ENCODE results near the gene EMX2. TPM values are rescaled to one million over a fixed set of nuclear protein-coding genes. Genes with fewer than 3 reads are reported as not detected.
A peak's percentile ranks its signal among the peaks of the same experiment; 100 is the strongest.

Gene EMX2
- total and polyA plus RNA-seq, 2 donors from 2014 or later, result 44.9 to 82.8 TPM

DNA sequence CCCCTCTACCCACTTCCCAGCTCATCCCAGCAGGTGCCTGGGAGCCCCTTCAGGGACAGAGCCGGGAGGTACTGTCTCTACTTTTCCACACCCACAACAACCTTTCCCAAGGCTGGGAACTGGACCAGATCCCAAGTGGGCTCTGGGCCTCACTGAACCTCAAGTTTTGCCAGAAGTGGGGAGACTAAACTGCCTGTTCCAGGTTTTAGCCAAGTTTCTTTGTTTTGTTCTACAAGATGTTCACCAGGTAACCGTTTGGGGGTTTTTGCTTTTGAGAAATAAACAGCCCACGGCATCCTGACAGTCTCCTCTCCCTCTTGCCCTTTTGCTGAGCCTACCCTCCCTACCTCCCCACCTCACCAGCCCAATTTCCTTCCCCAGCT, 10.6 kb upstream of the EMX2 start:
- Histone ChIP-seq H3K9ac (ENCODE audit: low read length in 3 of 3) (peak overlapping the region in 1 of 3 donors; percentile 67), H3K27ac (ENCODE audit: low read depth in 2 of 2, low read length in 2 of 2) (peak overlapping the region; percentile 43 to 76), H3K36me3 (ENCODE audit: control insufficient read depth in 2 of 3, insufficient read depth in 3 of 3, low read length in 3 of 3) (no peaks in the 10 kb centered on the region), H3K4me1 (ENCODE audit: control insufficient read depth in 2 of 3, insufficient read depth in 2 of 3, low read depth in 1 of 3, low read length in 3 of 3) (peaks cover 0 to 12% (median 6%) of the 10 kb centered on the region in 3 donors), H3K9me3 (ENCODE audit: control insufficient read depth in 2 of 3, insufficient read depth in 1 of 3, low read length in 3 of 3) (no peaks in the 10 kb centered on the region), H3K4me3 (ENCODE audit: low read length in 3 of 3) (peak overlapping the region in 1 of 3 donors; percentile 19), H3K27me3 (ENCODE audit: control insufficient read depth, insufficient read depth, low read length) (peaks cover 42% of the 10 kb centered on the region)
- intact Hi-C loops (cut with DNase I), result no loop called here
- TF ChIP-seq, protein P1, sequence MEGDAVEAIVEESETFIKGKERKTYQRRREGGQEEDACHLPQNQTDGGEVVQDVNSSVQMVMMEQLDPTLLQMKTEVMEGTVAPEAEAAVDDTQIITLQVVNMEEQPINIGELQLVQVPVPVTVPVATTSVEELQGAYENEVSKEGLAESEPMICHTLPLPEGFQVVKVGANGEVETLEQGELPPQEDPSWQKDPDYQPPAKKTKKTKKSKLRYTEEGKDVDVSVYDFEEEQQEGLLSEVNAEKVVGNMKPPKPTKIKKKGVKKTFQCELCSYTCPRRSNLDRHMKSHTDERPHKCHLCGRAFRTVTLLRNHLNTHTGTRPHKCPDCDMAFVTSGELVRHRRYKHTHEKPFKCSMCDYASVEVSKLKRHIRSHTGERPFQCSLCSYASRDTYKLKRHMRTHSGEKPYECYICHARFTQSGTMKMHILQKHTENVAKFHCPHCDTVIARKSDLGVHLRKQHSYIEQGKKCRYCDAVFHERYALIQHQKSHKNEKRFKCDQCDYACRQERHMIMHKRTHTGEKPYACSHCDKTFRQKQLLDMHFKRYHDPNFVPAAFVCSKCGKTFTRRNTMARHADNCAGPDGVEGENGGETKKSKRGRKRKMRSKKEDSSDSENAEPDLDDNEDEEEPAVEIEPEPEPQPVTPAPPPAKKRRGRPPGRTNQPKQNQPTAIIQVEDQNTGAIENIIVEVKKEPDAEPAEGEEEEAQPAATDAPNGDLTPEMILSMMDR (IDR thresholded peaks at IDR 0.05; ENCODE audit: borderline replicate concordance, extremely low read depth, insufficient read depth), result no peak
- FAIRE-seq (no peak), DNase-seq (no peak)

DNA sequence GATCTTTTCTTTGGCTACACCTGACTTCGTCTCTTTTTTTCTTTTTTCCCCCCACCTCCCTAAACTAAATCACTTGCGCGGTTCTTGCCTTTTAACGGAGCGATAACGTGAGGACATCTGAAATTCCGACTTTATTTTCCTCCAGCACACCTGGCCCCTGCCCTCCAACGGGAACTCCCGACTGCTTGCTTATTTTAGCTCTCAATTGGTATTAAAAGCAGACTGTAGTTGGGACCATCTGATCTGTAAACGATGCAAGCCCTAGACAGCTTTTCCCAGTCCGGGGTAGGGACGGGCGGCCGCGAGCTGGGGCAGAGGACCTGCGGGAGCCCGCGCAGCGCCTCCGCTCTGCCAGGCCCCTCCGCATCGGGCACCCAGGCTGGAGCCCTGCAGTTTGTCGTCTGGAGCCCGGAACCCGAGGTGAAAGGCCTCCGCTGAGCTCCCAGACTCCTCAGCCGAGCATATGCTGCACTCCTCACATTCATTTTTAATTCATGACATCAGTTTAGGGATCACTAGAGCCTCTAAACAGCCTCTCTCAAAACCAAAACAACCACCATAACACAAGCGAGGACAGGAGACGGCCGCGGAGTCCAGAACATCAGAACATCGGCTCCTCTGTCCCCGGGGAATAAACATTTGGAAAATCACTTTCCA, 10.0 kb upstream of the EMX2 start:
- peaks cover 0 to 12% (median 9%) of the 10 kb centered on the region in 3 donors for H3K4me1 ChIP-seq (ENCODE audit: control insufficient read depth in 2 of 3, insufficient read depth in 2 of 3, low read depth in 1 of 3, low read length in 3 of 3)
- no peaks in the 10 kb centered on the region for H3K36me3 ChIP-seq (ENCODE audit: control insufficient read depth in 2 of 3, insufficient read depth in 3 of 3, low read length in 3 of 3)
- peak overlapping the region; percentile 43 to 76 for H3K27ac ChIP-seq (ENCODE audit: low read depth in 2 of 2, low read length in 2 of 2)
- peak overlapping the region in 2 of 3 donors; percentile 22 to 67 for H3K9ac ChIP-seq (ENCODE audit: low read length in 3 of 3)
- DNase-seq, result peak in 4 of 5 donors; percentile 39 to 52 (median 48)
- TF ChIP-seq, protein P1 (IDR thresholded peaks at IDR 0.05; ENCODE audit: borderline replicate concordance, extremely low read depth, insufficient read depth), result no peak
- intact Hi-C loops (cut with DNase I), result no loop called here
- peak overlapping the region; percentile 4 to 22 (median 19) for H3K4me3 ChIP-seq (ENCODE audit: low read length in 3 of 3)
- FAIRE-seq, result no peak
- H3K9me3 ChIP-seq (ENCODE audit: control insufficient read depth in 2 of 3, insufficient read depth in 1 of 3, low read length in 3 of 3), result no peaks in the 10 kb centered on the region
- H3K27me3 ChIP-seq (ENCODE audit: control insufficient read depth, insufficient read depth, low read length), result peaks cover 45% of the 10 kb centered on the region

DNA sequence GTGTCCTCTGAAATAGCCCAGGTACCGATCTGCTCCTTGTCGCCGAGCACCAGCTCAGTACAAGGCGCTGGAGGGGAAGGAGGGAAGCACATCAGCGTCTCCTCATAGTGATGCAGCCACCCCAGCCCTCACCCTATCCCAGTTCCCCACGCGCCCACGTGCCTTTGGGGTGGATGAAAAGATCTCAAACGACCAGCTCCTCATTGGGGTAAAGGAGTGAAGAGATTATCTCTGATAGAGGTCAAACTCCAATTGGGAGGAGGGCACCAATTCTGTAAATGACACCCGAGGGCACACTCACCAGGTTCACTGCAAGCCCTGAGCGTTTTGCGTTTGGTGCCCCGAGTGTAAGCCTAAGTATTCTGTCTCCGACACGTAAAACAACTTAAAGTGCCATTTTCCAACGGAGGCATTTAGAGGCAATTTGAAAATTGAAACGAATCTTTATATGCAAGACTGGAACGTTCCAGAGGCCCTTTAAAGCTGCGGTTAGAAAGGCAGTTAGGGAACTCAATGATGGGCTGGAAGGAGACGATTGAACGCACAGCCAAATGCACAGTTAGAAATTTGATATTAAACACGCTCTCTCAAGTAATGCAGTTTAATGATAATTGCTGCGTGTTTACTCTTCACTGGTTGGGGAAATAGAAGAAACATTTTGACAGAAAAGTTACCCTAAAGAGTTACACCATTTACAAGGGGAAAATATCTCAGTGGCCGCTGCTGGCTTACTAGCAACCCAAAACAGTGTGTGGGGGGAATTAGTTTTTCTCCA, 8.9 kb upstream of the EMX2 start:
- Histone ChIP-seq H3K27ac (ENCODE audit: low read depth in 2 of 2, low read length in 2 of 2) (peak overlapping the region; percentile 80 to 87), H3K4me1 (ENCODE audit: control insufficient read depth in 2 of 3, insufficient read depth in 2 of 3, low read depth in 1 of 3, low read length in 3 of 3) (peaks cover 0 to 21% (median 15%) of the 10 kb centered on the region in 3 donors), H3K27me3 (ENCODE audit: control insufficient read depth, insufficient read depth, low read length) (peaks cover 49% of the 10 kb centered on the region), H3K4me3 (ENCODE audit: low read length in 3 of 3) (peak overlapping the region; percentile 22 to 35 (median 35)), H3K9ac (ENCODE audit: low read length in 3 of 3) (peak overlapping the region in 2 of 3 donors; percentile 47 to 62), H3K9me3 (ENCODE audit: control insufficient read depth in 2 of 3, insufficient read depth in 1 of 3, low read length in 3 of 3) (no peaks in the 10 kb centered on the region), H3K36me3 (ENCODE audit: control insufficient read depth in 2 of 3, insufficient read depth in 3 of 3, low read length in 3 of 3) (no peaks in the 10 kb centered on the region)
- TF ChIP-seq, protein P1 (IDR thresholded peaks at IDR 0.05; ENCODE audit: borderline replicate concordance, extremely low read depth, insufficient read depth), result no peak
- peak in 4 of 5 donors; percentile 22 to 70 (median 57) for DNase-seq
- no peak for FAIRE-seq
- intact Hi-C loops (cut with DNase I), result no loop called here
